ENCODE data around the gene MKI67. TPM values are rescaled to one million over a fixed set of nuclear protein-coding genes. Genes with fewer than 3 reads are reported as not detected.
"Not testable (repeated sequence)": the region's sequence is repeated elsewhere in the genome, so short reads cannot be mapped to it uniquely, and the experiment has no call there.

Gene MKI67
- total RNA-seq, 3 donors from 2014 or later (not counting 1 experiment from before 2014, with no cell fraction given): 5.3 to 10.0 (median 6.8) TPM

DNA sequence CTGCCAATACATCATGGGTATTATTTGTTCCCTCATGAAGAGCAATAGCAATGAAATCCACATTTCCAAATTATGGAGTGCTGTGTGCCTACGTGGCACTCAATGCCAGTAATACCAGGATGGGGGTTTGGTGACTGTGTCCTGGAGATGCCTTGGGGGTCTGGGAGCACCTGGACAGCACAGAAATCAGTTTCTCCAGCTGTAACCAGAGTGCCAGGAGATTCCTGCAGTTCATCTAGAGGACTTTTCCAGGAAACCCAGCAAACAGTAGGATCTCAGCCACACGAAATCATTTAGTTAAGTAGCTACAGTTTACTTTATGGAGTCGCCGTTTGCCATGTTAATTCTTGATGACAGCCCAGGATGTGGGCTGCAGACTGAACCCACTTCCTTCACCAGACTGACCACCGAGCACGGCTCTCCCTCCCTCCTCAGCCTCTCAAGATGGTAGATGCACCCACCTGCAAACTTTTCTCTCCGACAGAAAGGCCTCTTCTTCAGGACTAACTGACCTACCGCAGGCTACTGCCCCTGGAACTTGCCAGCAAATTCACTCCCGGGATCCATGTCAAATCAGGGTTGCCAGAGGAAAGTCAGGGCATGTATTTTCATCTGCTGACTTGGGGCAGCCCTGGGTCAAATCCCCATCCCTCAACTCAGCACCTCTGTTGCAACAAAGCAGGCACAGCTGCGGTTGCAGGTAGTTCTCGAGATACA lies 30.3 kb downstream of the MKI67 start:
- WGBS (ENCODE audit: insufficient coverage): 34% methylated on average over 11 of the region's 11 CpGs

DNA sequence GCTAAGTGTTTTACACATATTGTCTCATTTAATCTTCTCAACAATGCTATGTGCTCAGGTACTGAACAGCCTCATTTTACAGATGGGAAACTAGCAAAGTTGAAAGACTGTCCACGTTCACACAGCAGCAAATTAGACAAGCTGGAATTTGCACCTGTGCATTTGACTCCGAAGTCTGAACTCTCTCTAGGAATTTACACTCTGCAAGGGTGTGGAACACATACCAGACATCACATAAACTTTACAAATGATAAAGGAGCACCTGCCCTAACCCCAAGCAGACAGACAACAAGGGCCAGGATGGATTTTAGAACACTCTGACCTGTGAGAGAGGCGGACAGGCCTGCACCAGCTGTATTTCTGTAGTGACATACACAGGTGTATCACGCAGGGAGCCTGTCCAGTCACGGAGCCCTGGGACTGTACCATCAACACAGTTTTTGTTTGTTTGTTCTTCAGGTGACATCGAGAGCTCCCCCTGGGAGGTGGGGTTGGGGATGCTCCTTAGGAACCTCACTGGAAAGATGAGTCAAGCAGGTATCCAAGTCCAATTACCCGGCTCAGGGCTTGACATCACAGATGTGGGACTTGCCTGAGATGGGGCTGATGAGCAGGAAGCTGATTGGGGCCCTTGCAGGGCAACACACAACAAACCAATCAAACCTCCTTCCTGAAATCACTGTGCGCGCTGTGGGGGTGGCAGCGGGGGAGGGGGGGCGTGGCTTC lies 31.0 kb downstream of the MKI67 start:
- H3K4me1 ChIP-seq (ENCODE audit: control insufficient read depth, insufficient read depth, low read length): peaks cover 39% of the 10 kb centered on the region
- H3K9me3 ChIP-seq (ENCODE audit: control insufficient read depth, insufficient read depth, low read length): no peaks in the 10 kb centered on the region
- H3K27me3 ChIP-seq (ENCODE audit: control insufficient read depth, insufficient read depth, low read length): no peaks in the 10 kb centered on the region
- Mint-ChIP-seq H3K27ac (peak overlapping the region; percentile 85 to 90), H3K4me1 (peaks cover 41 to 47% of the 10 kb centered on the region in 2 donors), H3K36me3 (no peaks in the 10 kb centered on the region), H3K9me3 (no peaks in the 10 kb centered on the region), H3K4me3 (peak overlapping the region; percentile 87), H3K27me3 (ENCODE audit: low read depth in 2 of 2) (no peaks in the 10 kb centered on the region)
- DNase-seq (peak; percentile 42 to 64), ATAC-seq (peak; percentile 95 to 96 (median 95))
- peak overlapping the region; percentile 65 for H3K27ac ChIP-seq (ENCODE audit: low read length)
- no peaks in the 10 kb centered on the region for H3K36me3 ChIP-seq (ENCODE audit: control insufficient read depth, insufficient read depth, low read length)
- TF ChIP-seq, protein P1, sequence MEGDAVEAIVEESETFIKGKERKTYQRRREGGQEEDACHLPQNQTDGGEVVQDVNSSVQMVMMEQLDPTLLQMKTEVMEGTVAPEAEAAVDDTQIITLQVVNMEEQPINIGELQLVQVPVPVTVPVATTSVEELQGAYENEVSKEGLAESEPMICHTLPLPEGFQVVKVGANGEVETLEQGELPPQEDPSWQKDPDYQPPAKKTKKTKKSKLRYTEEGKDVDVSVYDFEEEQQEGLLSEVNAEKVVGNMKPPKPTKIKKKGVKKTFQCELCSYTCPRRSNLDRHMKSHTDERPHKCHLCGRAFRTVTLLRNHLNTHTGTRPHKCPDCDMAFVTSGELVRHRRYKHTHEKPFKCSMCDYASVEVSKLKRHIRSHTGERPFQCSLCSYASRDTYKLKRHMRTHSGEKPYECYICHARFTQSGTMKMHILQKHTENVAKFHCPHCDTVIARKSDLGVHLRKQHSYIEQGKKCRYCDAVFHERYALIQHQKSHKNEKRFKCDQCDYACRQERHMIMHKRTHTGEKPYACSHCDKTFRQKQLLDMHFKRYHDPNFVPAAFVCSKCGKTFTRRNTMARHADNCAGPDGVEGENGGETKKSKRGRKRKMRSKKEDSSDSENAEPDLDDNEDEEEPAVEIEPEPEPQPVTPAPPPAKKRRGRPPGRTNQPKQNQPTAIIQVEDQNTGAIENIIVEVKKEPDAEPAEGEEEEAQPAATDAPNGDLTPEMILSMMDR (IDR thresholded peaks at IDR 0.05): no peak
- intact Hi-C loops (cut with micrococcal nuclease): loop anchor here (5.0 kb wide), 1 partner anchor 52 kb away; no protein-coding TSS in a partner anchor
- 83% methylated on average over 7 of the region's 11 CpGs for WGBS (ENCODE audit: insufficient coverage)
- no peak overlapping the region for H3K4me3 ChIP-seq (ENCODE audit: low read length)

More for the DNA sequence above, 30.3 kb downstream of the MKI67 start:
- Histone ChIP-seq H3K36me3 (ENCODE audit: control insufficient read depth, insufficient read depth, low read length) (no peaks in the 10 kb centered on the region), H3K4me1 (ENCODE audit: control insufficient read depth, insufficient read depth, low read length) (peaks cover 39% of the 10 kb centered on the region), H3K27me3 (ENCODE audit: control insufficient read depth, insufficient read depth, low read length) (no peaks in the 10 kb centered on the region), H3K27ac (ENCODE audit: low read length) (peak overlapping the region; percentile 75), H3K4me3 (ENCODE audit: low read length) (peak overlapping the region; percentile 33), H3K9me3 (ENCODE audit: control insufficient read depth, insufficient read depth, low read length) (no peaks in the 10 kb centered on the region)
- intact Hi-C loops (cut with micrococcal nuclease): loop anchor here (5.0 kb wide), 1 partner anchor 51 kb away; no protein-coding TSS in a partner anchor
- H3K4me3 Mint-ChIP-seq: peak overlapping the region; percentile 87
- TF ChIP-seq, protein P1 (IDR thresholded peaks at IDR 0.05): no peak
- H3K27ac Mint-ChIP-seq: peak overlapping the region; percentile 85 to 90
- peak; percentile 44 to 61 for DNase-seq
- H3K4me1 Mint-ChIP-seq: peaks cover 41 to 47% of the 10 kb centered on the region in 2 donors
- peak; percentile 58 to 73 (median 70) for ATAC-seq
- H3K36me3 Mint-ChIP-seq: no peaks in the 10 kb centered on the region
- no peaks in the 10 kb centered on the region for H3K9me3 Mint-ChIP-seq
- H3K27me3 Mint-ChIP-seq (ENCODE audit: low read depth in 2 of 2): no peaks in the 10 kb centered on the region

DNA sequence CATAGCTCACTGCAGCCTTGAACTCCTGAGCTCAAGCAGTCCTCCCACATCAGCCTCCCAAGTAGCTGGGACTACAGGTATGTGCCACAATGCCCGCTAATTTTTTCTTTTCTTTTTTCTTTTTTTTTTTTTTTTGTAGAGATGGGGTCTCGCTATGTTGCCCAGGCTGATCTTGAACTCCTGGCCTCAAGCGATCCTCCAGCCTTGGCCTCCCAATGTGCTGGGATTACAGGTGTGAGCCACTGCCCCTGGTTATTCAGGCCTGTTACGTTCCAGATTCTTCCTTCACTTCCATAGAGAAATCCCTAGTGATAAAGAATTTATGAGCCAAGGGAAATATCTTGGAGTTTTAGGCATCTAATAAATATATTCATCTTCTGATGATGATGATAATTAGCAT lies 31.6 kb downstream of the MKI67 start:
- H3K27me3 ChIP-seq (ENCODE audit: control insufficient read depth, insufficient read depth, low read length); H3K27me3 Mint-ChIP-seq (ENCODE audit: low read depth in 2 of 2); ATAC-seq; H3K36me3 Mint-ChIP-seq; H3K27ac ChIP-seq (ENCODE audit: low read length); intact Hi-C loops (cut with micrococcal nuclease); H3K9me3 ChIP-seq (ENCODE audit: control insufficient read depth, insufficient read depth, low read length); H3K4me3 ChIP-seq (ENCODE audit: low read length); H3K9me3 Mint-ChIP-seq; H3K36me3 ChIP-seq (ENCODE audit: control insufficient read depth, insufficient read depth, low read length); DNase-seq: not testable (repeated sequence)
- peak overlapping the region; percentile 87 for H3K4me3 Mint-ChIP-seq
- H3K4me1 ChIP-seq (ENCODE audit: control insufficient read depth, insufficient read depth, low read length): peaks cover 39% of the 10 kb centered on the region
- peak overlapping the region; percentile 85 to 90 for H3K27ac Mint-ChIP-seq
- WGBS (ENCODE audit: insufficient coverage): 94% methylated on average over 2 of the region's 4 CpGs
- H3K4me1 Mint-ChIP-seq: peaks cover 41 to 47% of the 10 kb centered on the region in 2 donors

DNA sequence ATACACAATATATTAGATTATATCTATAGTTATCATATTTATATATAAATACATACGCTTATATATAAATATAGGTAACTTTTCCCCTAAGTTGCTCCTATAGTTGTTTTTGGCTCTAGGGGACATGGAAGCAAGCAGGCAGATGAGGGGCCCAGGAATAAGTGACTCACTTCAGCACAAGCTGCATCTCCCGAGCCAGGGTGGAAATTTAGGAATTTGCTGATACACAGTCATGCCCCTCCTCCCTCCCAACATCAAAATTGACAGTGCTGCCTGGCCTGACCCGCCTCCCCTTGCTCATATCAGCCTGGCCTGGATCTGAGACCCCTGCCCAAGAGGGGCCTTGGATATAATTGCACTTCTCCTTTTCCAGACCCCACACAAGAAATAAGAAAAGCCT lies 33.8 kb downstream of the MKI67 start:
- WGBS (ENCODE audit: insufficient coverage): 100% methylated on average over 2 of the region's 3 CpGs
- no peak for DNase-seq
- no peaks in the 10 kb centered on the region for H3K9me3 Mint-ChIP-seq

More for the DNA sequence above, 33.8 kb downstream of the MKI67 start:
- peaks cover 24% of the 10 kb centered on the region for H3K4me1 ChIP-seq (ENCODE audit: control insufficient read depth, insufficient read depth, low read length)
- Mint-ChIP-seq H3K36me3 (no peaks in the 10 kb centered on the region), H3K4me1 (peaks cover 26 to 32% of the 10 kb centered on the region in 2 donors), H3K27me3 (ENCODE audit: low read depth in 2 of 2) (no peaks in the 10 kb centered on the region), H3K27ac (no peak overlapping the region), H3K4me3 (no peak overlapping the region)
- H3K27me3 ChIP-seq (ENCODE audit: control insufficient read depth, insufficient read depth, low read length): no peaks in the 10 kb centered on the region
- no peaks in the 10 kb centered on the region for H3K36me3 ChIP-seq (ENCODE audit: control insufficient read depth, insufficient read depth, low read length)
- ATAC-seq: no peak
- intact Hi-C loops (cut with micrococcal nuclease): no loop called here
- TF ChIP-seq, protein P1 (IDR thresholded peaks at IDR 0.05): no peak
- no peak overlapping the region for H3K27ac ChIP-seq (ENCODE audit: low read length)
- H3K4me3 ChIP-seq (ENCODE audit: low read length): no peak overlapping the region
- no peaks in the 10 kb centered on the region for H3K9me3 ChIP-seq (ENCODE audit: control insufficient read depth, insufficient read depth, low read length)
